ACHN (cell line): Measurements from ENCODE around the gene UBE2N.
"Not testable (repeated sequence)": the region's sequence is repeated elsewhere in the genome, so short reads cannot be mapped to it uniquely, and the experiment has no call there.

Experiments used
- DNase-seq: peaks from one replicate; pipeline ENCODE4 v3.0.0-alpha.2; 2015
- in situ Hi-C: cut with HindIII; loops from 2 replicates; pipeline ENCODE4 v1.10.0; 2017; ENCODE audit warnings: low sequenced_read_pairs, low pct_ligation_motif_present, low pct_unique_long_range_greater_than_20kb

UBE2N gene

GRCh38 chr12:93393425-93393824 is 48.3 kb downstream of the UBE2N start:
- in situ Hi-C loops, result loop anchor here (25.0 kb wide), 1 partner anchor 381 kb away; no protein-coding TSS in a partner anchor
- DNase-seq, result no peak

GRCh38 chr12:93390549-93391297 is 51.0 kb downstream of the UBE2N start:
- in situ Hi-C loops, result loop anchor here (25.0 kb wide), 1 partner anchor 378 kb away; no protein-coding TSS in a partner anchor
- DNase-seq, result no peak

DNA sequence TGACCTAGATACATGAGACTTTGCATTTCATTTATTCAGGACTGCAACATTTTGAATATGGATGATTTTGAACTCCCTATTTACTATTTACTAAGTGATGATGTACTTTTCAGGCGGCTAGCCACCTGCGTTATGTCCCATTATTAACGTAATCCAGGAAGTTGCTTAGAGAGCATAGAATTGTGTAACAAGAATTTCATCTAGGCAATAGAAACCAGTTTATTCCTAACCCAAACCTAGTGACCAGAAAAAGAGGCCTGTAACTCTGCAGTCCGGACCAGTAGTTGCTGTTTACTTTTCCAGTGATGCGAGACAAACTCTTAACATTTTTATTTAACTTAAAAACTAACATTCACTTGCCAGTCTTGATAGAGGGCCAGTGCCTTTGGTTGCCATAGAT is 51.7 kb downstream of the UBE2N start:
- no peak for DNase-seq
- in situ Hi-C loops, result loop anchor here (25.0 kb wide), 1 partner anchor 378 kb away; no protein-coding TSS in a partner anchor

- in situ Hi-C loops, result loop anchor here (25.0 kb wide), 1 partner anchor 375 kb away; no protein-coding TSS in a partner anchor
- DNase-seq, result no peak
Measured at GRCh38 chr12:93387780-93388179, 54.0 kb downstream of the UBE2N start.

DNA sequence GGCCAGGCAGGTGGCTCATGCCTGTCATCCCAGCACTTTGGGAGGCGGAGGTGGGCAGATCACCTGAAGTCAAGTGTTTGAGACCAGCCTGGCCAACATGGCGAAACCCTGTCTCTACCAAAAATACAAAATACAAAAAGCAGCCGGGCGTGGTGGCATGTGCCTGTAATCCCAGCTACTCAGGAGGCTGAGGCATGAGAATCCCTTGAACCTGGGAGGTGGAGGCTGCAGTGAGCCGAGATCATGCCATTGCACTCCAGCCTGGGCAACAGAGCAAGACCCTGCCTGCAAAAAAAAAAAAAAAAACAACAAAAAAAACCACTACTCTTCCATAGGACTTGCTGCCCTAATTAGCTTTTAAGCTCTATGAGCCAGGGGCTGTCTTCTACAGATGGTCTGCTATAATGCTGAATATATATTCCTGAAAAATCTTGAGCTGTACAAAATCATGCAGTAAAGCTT is 59.7 kb downstream of the UBE2N start:
- in situ Hi-C loops, result loop anchor here (25.0 kb wide), 1 partner anchor 370 kb away; no protein-coding TSS in a partner anchor
- not testable (repeated sequence) for DNase-seq

GRCh38 chr12:93381161-93381975 is 60.4 kb downstream of the UBE2N start:
- DNase-seq, result no peak
- in situ Hi-C loops, result loop anchor here (25.0 kb wide), 1 partner anchor 369 kb away; no protein-coding TSS in a partner anchor

DNA sequence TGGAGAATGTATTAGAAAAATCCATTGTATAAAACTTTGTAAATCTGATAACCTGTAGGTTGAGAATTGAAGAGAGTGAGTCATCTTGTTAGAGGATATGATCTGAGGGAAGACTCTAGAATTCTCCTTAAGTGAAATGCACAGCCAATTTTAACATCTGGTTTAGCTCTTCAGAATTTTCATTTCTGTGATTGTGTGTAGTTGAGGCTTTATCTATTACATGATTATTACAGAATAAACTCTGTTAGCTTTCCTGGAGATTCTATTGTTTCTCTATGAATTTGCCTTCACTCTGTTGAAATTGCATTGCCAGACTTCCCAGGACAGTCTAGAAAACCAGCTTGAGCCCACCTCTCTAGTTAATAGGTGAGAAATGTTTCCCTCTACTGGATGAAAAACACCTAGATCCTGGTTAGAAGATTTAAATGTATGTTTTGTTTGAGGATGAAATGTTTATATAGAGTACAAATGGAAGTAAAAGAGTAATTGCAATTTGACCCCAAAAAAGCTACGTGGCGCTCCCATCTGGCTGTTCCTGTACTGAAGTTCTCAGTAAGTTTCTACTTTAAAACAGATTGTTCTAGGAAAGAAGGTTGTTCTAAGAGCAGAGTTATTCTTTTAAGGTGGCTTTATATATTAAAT is 61.1 kb downstream of the UBE2N start:
- peak; percentile 51 for DNase-seq
- in situ Hi-C loops, result loop anchor here (25.0 kb wide), 1 partner anchor 368 kb away; no protein-coding TSS in a partner anchor

- no peak for DNase-seq
- in situ Hi-C loops, result loop anchor here (25.0 kb wide), 1 partner anchor 368 kb away; no protein-coding TSS in a partner anchor
Measured at GRCh38 chr12:93379981-93380361, 61.8 kb downstream of the UBE2N start.

- in situ Hi-C loops, result loop anchor here (25.0 kb wide), 1 partner anchor 367 kb away; no protein-coding TSS in a partner anchor
- peak; percentile 25 for DNase-seq
Measured at GRCh38 chr12:93379326-93379980, 62.3 kb downstream of the UBE2N start.

DNA sequence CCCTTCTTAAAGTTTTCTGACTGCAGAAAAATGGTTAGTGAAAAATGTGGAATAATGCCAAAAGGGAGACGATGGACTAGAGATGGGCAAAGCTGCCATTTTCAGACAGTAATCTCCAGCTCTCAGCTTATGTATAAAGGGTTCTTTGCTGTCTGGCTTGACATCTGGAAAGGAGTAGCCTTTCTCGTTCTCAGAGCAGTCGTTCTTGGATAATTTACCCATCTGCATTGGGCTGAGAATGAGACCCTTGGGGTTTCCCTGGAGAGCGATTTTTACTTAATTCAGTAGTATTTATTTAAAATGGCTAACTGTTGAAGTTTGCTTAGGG is 62.8 kb downstream of the UBE2N start:
- in situ Hi-C loops, result loop anchor here (25.0 kb wide), 1 partner anchor 367 kb away; no protein-coding TSS in a partner anchor
- no peak for DNase-seq

GRCh38 chr12:93378196-93378997 is 63.4 kb downstream of the UBE2N start:
- in situ Hi-C loops, result loop anchor here (25.0 kb wide), 1 partner anchor 366 kb away; no protein-coding TSS in a partner anchor
- DNase-seq, result peak; percentile 87

DNA sequence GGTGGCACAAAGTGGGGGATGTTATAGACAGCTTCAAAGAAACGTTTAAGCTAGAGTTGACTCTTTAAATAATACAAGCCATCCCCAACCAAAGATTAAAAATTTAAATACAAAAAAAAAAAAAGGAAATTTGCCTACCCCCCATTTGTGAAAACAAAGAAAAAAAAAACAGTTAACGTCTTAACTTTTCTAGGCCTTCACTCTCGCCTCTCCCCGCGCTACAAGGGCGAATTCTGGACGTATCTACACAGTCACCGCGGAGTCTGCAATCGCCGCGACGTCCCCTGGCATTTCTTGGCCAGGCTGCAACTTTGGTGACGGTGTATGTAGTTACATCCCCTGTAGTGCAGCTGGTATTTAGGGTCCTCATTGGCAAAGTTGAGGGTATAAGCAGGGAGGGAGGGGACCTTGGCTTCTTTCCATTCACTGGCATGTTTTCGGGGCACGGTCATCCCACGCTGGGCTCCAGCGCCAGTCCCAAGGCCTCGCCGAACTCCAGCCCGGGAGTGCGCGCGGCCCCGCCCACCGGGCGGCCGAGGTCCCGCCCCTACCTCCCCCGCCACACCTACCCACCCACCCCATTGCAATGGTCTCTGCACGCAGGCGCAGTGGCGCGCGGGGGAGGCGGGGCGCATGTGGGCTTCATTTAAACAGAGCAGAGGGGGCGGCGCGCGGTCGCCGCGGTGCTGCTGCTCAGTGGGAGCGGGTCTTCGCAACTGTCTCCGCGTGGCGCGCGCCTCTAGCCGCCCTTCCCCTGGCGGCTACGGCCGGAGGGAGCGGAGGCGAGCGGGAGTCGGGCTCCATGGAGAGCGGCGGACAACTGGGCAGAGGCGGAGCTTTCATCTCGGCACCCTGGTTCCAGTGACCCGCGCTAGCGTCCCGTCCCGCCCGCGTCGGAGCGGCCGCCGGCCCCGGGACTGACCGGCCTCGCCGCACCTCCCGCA is 64.2 kb downstream of the UBE2N start, which contains the start of gene NUDT4:
TSS of gene NUDT4 (plus strand) at position 674 of the 944 bp plus-strand sequence. CDS start 398 bp downstream, outside the sequence.
- in situ Hi-C loops, result loop anchor here (25.0 kb wide), 1 partner anchor 365 kb away; no protein-coding TSS in a partner anchor

DNA sequence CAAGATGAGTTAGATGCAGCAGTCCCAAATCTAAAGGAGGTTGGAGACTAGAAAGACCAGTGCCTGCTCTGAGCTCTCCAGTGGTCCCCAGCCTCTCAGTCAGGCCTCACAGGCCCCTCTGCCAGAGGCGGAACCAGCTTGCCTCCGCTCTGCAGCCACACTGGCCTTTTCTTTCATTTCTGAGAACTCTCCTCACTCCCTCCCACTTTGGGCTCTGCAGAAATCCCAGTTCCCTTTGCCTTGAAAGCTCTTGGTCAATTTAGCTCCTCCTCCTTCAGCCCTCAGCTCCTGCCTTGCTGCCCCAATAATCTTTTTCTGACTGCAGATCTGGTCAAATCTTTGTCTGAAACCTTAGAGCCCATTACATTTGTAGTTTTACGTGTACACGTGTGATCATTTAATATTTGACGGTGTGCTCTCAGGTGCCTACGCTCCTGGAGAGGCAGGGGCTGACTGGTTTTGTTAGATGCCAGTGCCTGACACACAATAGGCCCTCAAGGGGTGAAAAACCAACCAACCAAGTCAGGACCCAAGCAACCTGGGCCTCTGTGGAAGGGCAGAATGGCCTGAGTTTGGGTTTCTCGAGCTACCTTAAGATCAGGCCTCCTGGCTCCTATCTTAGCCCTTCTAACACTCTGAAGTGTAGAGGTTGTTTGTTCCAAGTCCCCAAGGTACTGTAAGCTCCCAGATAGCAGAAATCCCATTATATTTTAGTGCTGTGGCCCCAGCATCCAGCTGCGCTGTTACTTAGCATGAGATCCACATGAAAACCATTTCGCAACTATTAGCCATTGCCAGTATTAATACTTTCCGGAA is 65.1 kb downstream of the UBE2N start:
- DNase-seq, result peak; percentile 82
- in situ Hi-C loops, result loop anchor here (25.0 kb wide), 1 partner anchor 364 kb away; no protein-coding TSS in a partner anchor

More for the DNA sequence above, 64.2 kb downstream of the UBE2N start, which contains the start of gene NUDT4:
- peak; percentile 98 for DNase-seq

- in situ Hi-C loops, result loop anchor here (25.0 kb wide), 1 partner anchor 364 kb away; no protein-coding TSS in a partner anchor
Measured at GRCh38 chr12:93375906-93376305, 65.8 kb downstream of the UBE2N start.

DNA sequence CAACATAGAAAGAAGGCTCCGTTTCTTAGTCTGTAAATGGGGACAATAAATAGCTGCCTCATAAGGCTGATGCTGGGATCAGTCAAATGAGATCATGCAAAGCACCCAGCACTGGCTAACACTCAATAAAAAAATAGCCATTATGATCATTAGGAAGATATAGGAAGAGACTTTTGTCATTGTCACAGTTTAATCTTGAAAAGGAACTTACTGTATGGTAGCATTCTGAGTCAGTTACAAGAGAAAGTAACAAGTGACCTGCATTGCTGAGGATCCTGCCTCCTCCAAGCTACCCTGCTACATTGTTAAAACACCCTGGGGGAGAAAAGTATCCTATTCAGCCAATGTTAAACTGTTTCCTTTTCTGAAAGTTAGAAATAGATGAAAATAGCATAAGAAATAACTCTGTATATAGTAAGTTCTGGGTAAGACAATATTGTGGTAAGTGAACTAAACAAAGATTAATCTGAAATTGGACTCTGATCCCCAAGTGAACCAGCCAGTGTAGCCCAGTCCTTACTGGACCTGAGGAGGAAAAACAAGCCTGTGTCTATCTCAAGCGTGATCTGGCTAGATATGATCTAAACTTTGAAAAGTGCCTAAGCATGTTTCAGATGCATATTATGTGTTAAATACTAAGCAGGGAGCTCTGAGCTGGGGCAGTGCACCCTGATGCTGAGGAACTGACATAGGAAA is 67.6 kb downstream of the UBE2N start:
- DNase-seq, result no peak
- in situ Hi-C loops, result no loop called here

More at GRCh38 chr12:93375906-93376305, 65.8 kb downstream of the UBE2N start:
- DNase-seq, result no peak
